Body of pancreas (tissue), 4 donors: Measurements from ENCODE around the gene BRMS1. TPM values are rescaled to one million over a fixed set of nuclear protein-coding genes. Genes with fewer than 3 reads are reported as not detected.

ENCODE experiments used
- ATAC-seq: fragments of 150-250 bp; one replicate; pipeline ENCODE4 v1.9.1; 2016
- DNase-seq, 4 donors: peaks; one replicate each; pipeline ENCODE4 v3.0.0-alpha.2; 2019
- H3K27ac ChIP-seq, 4 donors: fragments of 200-600 bp; sonication (generic); 1 replicate in 3 of 4; 2 replicates in 1 of 4; pipeline versions ENCODE4 v1.5.1 to v1.6.1; 2016 to 2019; ENCODE audit warnings: mild to moderate bottlenecking in 1 of 4, mixed read lengths in 1 of 4, moderate library complexity in 1 of 4
- H3K27me3 ChIP-seq, 2 donors: fragments of 200-600 bp; sonication (generic); one replicate each; pipeline ENCODE4 v1.6.0; 2016; ENCODE audit warnings: mild to moderate bottlenecking in 1 of 2
- H3K36me3 ChIP-seq, 2 donors: fragments of 200-600 bp; sonication (generic); replicated peaks in 1 of 2; 2 replicates each; pipeline ENCODE4 v1.5.1; 2016; ENCODE audit warnings: low read depth in 2 of 2; ENCODE audit not compliant: insufficient read depth in 1 of 2
- H3K4me1 ChIP-seq: fragments of 200-600 bp; sonication (generic); one replicate; pipeline ENCODE4 v1.6.0; 2016
- H3K4me3 ChIP-seq, 2 donors: fragments of 200-600 bp; sonication (generic); 1 replicate in 1 of 2; 2 replicates in 1 of 2; pipeline ENCODE4 v1.5.1; 2016 to 2019
- H3K9me3 ChIP-seq, 3 donors: fragments of 200-600 bp; sonication (generic); 1 replicate in 2 of 3; 2 replicates in 1 of 3; pipeline ENCODE4 v1.5.1; 2016
- POLR2A ChIP-seq, 3 donors: fragments of 450-650 bp; IDR thresholded peaks; one replicate each; pipeline ENCODE4 v1.6.1; 2016; ENCODE audit warnings: antibody characterized with exemption in 3 of 3, mild to moderate bottlenecking in 2 of 3
- WGBS, 2 donors: methylation state at CpG; one replicate each; pipeline ENCODE4 v1.1.5; 2017; 5-methylcytosine and 5-hydroxymethylcytosine counted together
- intact Hi-C: fragments of 100-400 bp; cut with DNase I; formaldehyde crosslinking; loops from one replicate; pipeline ENCODE4 v1.15.1; 2023
- total RNA-seq, 2 donors: library from RNA; depleted of rRNA; stranded (reverse); fragments of >200 nt; gene quantifications; one replicate each; pipeline ENCODE4 v1.1.0, GENCODE V29; 2016
- TF ChIP-seq, protein P1 (sequence below), 7 experiments: fragments of 450-650 bp in 4 of 7; fragments of 200-600 bp in 3 of 7; sonication (generic) in 3 of 7; IDR thresholded peaks; one replicate each; pipeline ENCODE4 v1.5.1; 2016 to 2019; ENCODE audit warnings: antibody characterized with exemption in 7 of 7

The BRMS1 gene
- total RNA-seq, 2 donors from 2014 or later = 19.4 to 23.1 TPM

DNA sequence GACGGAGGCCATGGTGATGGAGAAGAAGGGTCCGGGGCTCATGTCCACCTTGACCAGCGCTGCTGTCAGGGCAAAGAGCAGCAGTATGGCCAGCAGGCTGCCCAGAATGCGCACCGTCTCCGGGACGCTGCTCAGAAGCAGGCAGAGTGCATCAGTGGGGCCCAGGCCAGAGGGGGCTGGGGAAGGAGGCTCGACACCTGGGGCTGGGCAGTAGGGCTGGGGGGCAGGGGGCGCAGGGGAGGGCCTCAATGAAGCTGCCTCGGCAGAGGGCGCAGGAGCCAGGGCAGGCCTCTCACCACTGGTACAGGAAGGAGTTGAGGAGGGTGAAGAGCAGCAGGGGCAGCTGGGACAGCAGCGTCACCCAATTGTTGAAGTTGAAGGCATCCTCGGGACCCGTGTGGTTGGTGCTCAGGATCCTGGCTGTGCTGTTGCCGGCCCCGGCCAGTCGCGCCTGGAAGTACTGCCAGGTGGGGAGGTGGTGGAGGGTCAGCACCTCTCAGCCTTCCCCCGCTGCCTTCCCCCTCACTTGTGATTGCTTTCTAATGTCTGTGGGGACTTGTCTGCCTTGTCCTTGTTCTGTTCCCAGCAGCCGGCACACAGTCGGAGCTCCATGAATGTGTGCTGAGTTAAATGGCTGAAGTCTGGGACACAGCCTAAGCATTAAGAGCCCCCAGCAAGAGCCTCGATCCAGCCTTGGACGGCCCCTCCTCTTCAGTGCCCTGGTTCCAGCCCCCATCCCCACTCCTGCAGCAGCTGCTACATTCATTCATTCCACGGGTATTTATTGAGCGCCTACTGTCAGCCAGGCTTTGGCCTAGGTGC, 24.4 kb upstream of the BRMS1 start:
- no peak overlapping the region for H3K27ac ChIP-seq
- intact Hi-C loops = no loop called here
- H3K4me3 ChIP-seq = no peak overlapping the region
- no peaks in the 10 kb centered on the region for H3K36me3 ChIP-seq
- DNase-seq = no peak
- 79 to 88% methylated on average over 8 to 25 of the region's 25 CpGs for WGBS, 2 donors
- no peak for ATAC-seq
- TF ChIP-seq, protein P1, sequence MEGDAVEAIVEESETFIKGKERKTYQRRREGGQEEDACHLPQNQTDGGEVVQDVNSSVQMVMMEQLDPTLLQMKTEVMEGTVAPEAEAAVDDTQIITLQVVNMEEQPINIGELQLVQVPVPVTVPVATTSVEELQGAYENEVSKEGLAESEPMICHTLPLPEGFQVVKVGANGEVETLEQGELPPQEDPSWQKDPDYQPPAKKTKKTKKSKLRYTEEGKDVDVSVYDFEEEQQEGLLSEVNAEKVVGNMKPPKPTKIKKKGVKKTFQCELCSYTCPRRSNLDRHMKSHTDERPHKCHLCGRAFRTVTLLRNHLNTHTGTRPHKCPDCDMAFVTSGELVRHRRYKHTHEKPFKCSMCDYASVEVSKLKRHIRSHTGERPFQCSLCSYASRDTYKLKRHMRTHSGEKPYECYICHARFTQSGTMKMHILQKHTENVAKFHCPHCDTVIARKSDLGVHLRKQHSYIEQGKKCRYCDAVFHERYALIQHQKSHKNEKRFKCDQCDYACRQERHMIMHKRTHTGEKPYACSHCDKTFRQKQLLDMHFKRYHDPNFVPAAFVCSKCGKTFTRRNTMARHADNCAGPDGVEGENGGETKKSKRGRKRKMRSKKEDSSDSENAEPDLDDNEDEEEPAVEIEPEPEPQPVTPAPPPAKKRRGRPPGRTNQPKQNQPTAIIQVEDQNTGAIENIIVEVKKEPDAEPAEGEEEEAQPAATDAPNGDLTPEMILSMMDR (IDR thresholded peaks at IDR 0.05) = no peak
- no peak for TF ChIP-seq POLR2A (IDR thresholded peaks at IDR 0.05)
- H3K27me3 ChIP-seq = no peaks in the 10 kb centered on the region
- H3K4me1 ChIP-seq = peaks cover 34% of the 10 kb centered on the region
- no peaks in the 10 kb centered on the region for H3K9me3 ChIP-seq

DNA sequence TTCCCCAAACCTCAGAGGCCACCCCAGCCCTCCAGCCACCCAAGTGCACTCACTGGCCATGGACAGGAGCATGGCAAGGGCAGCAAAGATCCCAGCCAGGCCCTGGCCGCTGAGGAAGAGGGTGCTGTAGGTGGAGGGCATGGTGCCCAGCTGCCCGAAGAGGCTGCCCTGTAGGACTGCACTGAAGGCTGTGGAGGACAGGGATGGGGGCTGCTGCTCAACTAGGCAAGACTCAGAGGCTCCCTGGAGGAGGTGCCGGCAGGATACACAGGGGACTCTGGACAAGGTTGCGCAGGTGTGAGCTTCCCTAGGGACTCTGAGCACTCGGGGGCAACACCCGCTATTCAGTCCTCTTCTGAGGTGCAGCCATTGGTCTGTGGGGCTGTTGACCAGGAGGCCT, 23.6 kb upstream of the BRMS1 start:
- DNase-seq = no peak
- no peaks in the 10 kb centered on the region for H3K36me3 ChIP-seq
- no peak for ATAC-seq
- peaks cover 34% of the 10 kb centered on the region for H3K4me1 ChIP-seq
- H3K4me3 ChIP-seq = no peak overlapping the region
- TF ChIP-seq POLR2A (IDR thresholded peaks at IDR 0.05) = no peak
- TF ChIP-seq, protein P1 (IDR thresholded peaks at IDR 0.05) = no peak
- H3K27ac ChIP-seq = no peak overlapping the region
- intact Hi-C loops = no loop called here
- H3K27me3 ChIP-seq = no peaks in the 10 kb centered on the region
- 70 to 88% methylated on average over 3 to 6 of the region's 6 CpGs for WGBS, 2 donors
- no peaks in the 10 kb centered on the region for H3K9me3 ChIP-seq

DNA sequence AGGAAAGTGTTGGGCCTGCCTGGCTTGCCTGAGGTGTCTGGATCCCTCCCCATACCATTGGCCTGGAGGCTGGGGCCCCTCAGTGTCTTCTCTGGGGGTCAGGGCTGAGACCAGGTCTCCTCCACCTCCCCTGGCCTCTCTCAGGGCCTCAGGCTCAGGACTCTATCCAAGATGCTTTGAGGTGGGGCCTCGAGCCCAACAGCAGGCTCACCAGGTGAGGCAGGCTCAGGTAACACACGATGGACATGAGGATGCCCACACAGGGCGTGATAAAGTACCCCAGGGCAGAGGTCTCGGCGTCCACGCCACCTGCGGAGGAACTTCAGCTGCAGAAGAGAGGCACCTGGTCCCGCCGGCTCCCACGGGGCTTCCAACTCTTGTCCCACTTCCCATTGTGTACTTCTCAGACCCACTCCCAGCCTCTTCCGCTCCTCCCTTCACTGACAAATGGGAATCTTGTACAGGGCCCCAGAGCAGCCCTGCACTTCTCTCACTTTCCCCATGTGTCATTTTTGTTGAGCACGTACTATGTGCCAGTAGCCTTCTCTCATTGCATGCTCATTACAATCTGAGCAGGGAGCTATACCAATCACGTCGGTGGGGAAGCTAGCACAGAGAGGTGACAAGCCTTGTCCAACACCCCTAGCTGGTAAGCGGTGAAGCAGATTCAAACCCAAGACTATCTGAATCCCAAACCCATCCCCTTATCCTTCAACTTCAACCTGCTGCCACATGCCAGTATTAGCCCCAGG, 22.8 kb upstream of the BRMS1 start:
- ATAC-seq (no peak), DNase-seq (no peak)
- intact Hi-C loops = no loop called here
- TF ChIP-seq, protein P1 (IDR thresholded peaks at IDR 0.05) = no peak
- TF ChIP-seq POLR2A (IDR thresholded peaks at IDR 0.05) = no peak
- Histone ChIP-seq H3K27ac (no peak overlapping the region), H3K27me3 (no peaks in the 10 kb centered on the region), H3K4me3 (no peak overlapping the region), H3K4me1 (peaks cover 28% of the 10 kb centered on the region), H3K36me3 (no peaks in the 10 kb centered on the region), H3K9me3 (no peaks in the 10 kb centered on the region)
- 89 to 92% methylated on average over 12 to 14 of the region's 15 CpGs for WGBS, 2 donors

DNA sequence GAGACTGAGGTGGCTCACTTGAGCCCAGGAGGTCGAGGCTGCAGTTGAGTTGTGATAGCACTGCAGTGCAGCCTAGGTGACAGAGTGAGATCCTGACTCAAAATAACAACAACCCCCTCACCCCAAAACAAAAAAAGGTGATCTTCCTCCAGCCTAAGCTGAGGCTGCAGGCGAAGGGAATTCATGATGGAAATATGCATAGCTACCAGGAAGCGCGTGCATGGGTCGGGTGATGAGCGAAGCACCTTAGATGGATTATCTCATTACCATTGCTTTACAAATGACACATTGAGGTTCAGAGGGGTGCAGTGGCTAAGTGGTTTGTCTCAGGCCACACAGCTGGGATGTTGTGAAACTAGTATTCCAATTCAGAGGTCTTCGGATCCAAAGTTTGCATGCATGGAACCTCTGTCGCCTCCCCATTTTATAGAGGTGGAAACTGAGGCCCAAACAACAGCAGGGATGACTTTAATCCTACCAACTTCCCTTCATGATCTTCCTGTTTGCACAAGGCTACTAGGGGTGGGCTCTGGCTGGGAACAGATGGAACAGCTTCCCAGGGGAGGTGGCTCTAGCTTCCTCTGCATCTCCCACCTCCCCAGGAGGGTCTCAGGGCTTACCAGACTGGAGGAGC, 22.1 kb upstream of the BRMS1 start:
- WGBS, 2 donors = 96 to 97% methylated on average over 7 to 8 of the region's 8 CpGs
- ATAC-seq (no peak), DNase-seq (no peak)
- no peaks in the 10 kb centered on the region for H3K36me3 ChIP-seq
- H3K27ac ChIP-seq = no peak overlapping the region
- H3K4me1 ChIP-seq = peaks cover 21% of the 10 kb centered on the region
- intact Hi-C loops = no loop called here
- H3K27me3 ChIP-seq = no peaks in the 10 kb centered on the region
- H3K9me3 ChIP-seq = no peaks in the 10 kb centered on the region
- H3K4me3 ChIP-seq = no peak overlapping the region
- TF ChIP-seq, protein P1 (IDR thresholded peaks at IDR 0.05) = no peak
- TF ChIP-seq POLR2A (IDR thresholded peaks at IDR 0.05) = no peak
